IgD-negative memory B cell (primary cell): ENCODE measurements around the gene SPI1. TPM values are rescaled to one million over a fixed set of nuclear protein-coding genes. Genes with fewer than 3 reads are reported as not detected.

Experiments
- H3K27ac Mint-ChIP-seq, 3 donors: one replicate each; pipeline ENCODE4 v1.8.0; 2020 to 2022; ENCODE audit warnings: mild to moderate bottlenecking in 3 of 3, mixed read lengths in 3 of 3, moderate library complexity in 1 of 3
- H3K27me3 Mint-ChIP-seq: one replicate; pipeline ENCODE4 v1.8.0; 2021; ENCODE audit warnings: mixed read lengths
- H3K36me3 Mint-ChIP-seq: one replicate; pipeline ENCODE4 v1.8.0; 2020; ENCODE audit warnings: mild to moderate bottlenecking, mixed read lengths
- H3K4me1 Mint-ChIP-seq, 3 donors: one replicate each; pipeline ENCODE4 v1.8.0; 2020 to 2022; ENCODE audit warnings: mixed read lengths in 3 of 3, mild to moderate bottlenecking in 1 of 3
- H3K4me3 Mint-ChIP-seq, 4 donors: one replicate each; pipeline ENCODE4 v1.8.0; 2020 to 2022; ENCODE audit warnings: mild to moderate bottlenecking in 4 of 4, mixed read lengths in 4 of 4, moderate library complexity in 3 of 4
- H3K9me3 Mint-ChIP-seq, 3 donors: one replicate each; pipeline ENCODE4 v1.8.0; 2020 to 2021; ENCODE audit warnings: mixed read lengths in 3 of 3, mild to moderate bottlenecking in 1 of 3
- polyA plus RNA-seq: library from polyadenylated mRNA; unstranded; fragments of 300-500 nt; fragmentation: Illumina TruSeq; gene quantifications from one replicate; pipeline ENCODE4 v1.2.3, GENCODE V29; 2021

The SPI1 gene
- polyA plus RNA-seq, 1 donor from 2014 or later, result 67.7 TPM

DNA sequence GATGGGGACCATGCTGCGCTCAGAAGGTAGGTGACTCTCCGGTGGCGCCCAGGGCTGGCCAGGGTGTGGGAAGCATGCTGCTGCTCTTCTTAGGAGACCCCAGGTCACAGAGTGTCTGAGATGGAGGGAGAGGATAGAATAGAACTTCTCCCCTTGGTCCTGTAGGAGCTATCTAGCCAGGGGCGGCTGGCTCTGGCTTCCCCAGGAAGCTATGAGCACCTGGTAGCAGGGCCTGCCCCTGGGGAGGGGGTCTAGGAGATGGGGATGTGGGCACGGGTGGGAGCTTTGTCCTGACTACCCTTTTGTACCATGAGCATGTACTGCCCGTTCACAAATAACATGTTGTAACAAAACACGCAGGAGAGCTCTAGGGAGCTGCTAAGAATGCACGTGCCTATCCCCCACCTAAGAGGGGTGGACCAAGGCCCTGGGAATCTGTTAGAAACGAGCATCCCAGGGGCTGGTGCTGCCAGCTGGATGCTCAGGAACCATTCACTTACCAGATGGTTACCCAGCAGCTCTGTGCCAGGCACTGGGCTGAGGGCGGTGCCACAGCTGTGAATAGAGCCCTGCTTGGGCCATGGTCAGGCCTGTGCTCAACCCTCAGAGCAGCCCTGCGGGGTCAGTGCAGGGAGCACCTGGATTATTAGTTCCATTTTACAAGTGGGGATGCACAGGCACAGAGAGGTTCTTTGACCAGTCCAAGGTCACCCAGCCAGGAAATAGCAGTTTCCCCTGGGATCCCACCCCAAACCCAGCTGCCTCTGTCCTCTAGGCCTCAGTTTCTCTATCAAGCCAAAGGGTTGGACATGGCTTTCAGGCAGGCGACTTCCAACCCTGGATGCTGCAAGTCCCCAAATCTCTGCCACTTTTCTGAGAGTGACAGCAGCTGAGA is 32.3 kb upstream of the SPI1 start:
- Mint-ChIP-seq H3K36me3 (no peaks in the 10 kb centered on the region), H3K27ac (peak overlapping the region in 2 of 3 donors; percentile 39 to 40), H3K27me3 (no peaks in the 10 kb centered on the region)

DNA sequence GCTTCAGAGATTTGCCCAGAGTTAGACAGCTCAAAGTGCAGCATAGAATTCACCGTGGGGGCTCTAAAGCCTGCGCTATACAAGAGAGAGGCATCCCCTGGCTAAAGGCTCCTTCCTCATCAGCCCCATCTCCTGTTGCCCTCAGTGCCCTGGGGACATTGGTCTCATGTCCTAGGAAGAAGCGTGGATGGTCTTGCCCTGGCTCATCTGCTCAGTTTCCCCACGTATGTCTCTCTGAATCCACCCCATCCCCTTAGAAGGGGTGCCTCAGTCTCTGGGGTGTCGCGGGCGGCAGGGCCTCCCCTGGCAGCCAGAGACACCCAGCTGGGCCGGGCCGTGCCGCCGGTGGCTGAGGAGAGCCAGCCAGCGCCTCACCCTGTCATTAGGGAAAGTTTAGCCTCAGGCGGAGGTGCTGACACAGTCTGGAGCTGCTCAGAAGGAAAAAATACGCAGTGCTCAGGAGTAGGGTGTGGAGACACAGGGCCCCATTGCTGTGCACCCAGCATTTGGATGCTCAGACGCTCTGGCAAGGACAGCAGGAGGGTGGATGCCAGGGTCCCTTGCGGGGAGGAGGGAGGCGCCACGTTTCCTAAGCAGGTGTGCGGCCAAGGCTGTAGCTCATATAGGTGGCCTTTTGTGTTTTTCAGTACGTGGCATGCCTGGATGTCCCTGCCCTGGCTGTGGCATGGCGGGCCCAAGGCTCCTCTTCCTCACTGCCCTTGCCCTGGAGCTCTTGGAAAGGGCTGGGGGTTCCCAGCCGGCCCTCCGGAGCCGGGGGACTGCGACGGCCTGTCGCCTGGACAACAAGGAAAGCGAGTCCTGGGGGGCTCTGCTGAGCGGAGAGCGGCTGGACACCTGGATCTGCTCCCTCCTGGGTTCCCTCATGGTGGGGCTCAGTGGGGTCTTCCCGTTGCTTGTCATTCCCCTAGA is 31.4 kb upstream of the SPI1 start:
- no peaks in the 10 kb centered on the region for H3K9me3 Mint-ChIP-seq

More for the DNA sequence above, 32.3 kb upstream of the SPI1 start:
- Mint-ChIP-seq H3K4me3 (peak overlapping the region; percentile 9 to 83 (median 27)), H3K9me3 (no peaks in the 10 kb centered on the region), H3K4me1 (peaks cover 13 to 19% (median 15%) of the 10 kb centered on the region in 3 donors)

DNA sequence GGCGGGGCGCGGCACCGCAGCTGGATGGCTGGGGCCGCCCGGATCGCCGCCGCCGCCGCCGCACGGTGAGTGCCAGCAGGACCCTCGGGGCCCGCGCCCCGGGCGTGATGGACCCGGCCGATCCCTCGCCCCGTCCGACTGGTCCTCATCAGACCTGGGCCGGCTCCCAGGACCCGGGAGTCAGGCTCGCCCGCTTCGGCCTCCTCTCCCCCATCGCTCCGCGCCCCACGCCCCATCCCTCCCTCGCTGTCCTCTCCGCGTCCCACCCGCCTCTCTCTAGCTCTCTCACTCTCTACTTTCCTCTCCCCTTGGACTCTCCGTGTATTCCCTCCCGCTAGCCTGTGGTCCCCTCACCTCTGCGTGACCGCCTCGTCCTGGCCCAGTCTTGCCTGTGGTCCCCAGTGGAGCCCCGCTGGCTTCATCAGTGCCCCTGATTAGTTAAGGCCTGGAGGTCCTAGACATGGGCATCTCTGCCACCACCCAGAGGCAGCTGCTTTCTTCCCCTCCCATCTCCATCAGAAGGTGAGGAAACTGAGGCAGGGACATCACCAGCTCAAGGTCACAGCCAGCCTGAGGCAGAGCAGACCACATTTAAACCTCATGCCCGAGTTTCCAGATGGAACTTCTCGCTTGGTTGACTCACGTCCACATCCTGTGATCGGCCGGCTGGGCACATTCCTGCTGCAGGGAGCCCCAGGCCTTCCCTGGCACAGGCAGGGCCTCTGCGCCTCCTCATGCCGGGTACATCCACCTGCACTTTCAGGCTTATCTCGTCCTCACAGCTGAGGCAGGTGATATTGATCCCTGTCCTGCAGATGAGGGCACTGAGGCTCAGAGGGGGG is 30.5 kb upstream of the SPI1 start:
- no peaks in the 10 kb centered on the region for H3K36me3 Mint-ChIP-seq
- no peaks in the 10 kb centered on the region for H3K9me3 Mint-ChIP-seq
- H3K27me3 Mint-ChIP-seq, result no peaks in the 10 kb centered on the region
- H3K4me1 Mint-ChIP-seq, result peaks cover 13 to 21% (median 14%) of the 10 kb centered on the region in 3 donors
- peak overlapping the region; percentile 86 to 95 (median 94) for H3K4me3 Mint-ChIP-seq
- H3K27ac Mint-ChIP-seq, result peak overlapping the region; percentile 55 to 95 (median 81)

More for the DNA sequence above, 31.4 kb upstream of the SPI1 start:
- H3K27ac Mint-ChIP-seq, result peak overlapping the region; percentile 55 to 95 (median 81)
- H3K36me3 Mint-ChIP-seq, result no peaks in the 10 kb centered on the region
- peaks cover 13 to 21% (median 15%) of the 10 kb centered on the region in 3 donors for H3K4me1 Mint-ChIP-seq
- no peaks in the 10 kb centered on the region for H3K27me3 Mint-ChIP-seq
- H3K4me3 Mint-ChIP-seq, result peak overlapping the region; percentile 82 to 94 (median 84)

DNA sequence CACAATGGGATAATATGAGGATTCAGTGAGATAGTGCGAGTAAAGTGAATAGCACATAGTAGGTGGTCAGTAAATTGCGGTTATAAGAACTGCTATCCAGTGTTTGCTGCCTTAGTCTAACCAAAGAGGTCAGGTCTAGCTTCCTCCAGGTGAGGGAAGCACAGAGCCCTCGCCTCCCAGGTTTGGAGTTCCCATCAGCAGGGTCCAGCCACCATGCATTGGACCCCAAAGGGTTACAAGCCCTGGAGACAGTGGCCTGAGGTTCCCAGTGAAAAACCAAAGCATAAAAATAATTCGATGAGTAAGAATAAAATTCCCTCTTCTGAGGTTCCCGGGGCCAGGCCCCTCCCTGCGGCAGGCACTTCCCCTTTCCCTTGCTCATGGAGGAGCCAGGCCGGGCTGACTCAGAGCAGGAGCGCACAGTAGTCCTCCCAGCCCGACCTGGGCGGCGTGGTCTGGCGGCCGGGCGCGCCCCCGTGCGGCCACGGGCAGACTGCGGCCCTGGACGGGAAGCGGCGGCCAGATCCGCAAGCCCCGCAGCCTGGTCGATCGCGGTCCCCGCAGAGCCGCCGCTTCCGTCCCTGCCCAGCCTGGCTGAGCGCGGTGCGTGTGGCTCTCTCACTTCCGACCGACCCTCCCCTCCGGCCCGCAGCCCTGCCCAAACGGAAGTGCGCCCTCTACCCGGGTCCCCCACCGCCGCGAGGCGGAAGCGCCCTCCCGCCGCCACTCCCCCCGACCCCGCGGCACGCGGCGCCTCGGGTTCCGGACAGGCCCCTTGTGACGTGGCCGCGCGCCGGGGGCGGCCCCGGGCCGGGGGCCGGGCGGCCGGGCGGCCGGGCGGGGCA is 29.6 kb upstream of the SPI1 start, which contains the start of gene SLC39A13:
Gene SLC39A13, plus strand, starts transcription at position 845 of the 845 bp plus-strand sequence. CDS start 1,505 bp downstream, outside the sequence.
- Mint-ChIP-seq H3K27me3 (no peaks in the 10 kb centered on the region), H3K4me1 (peaks cover 12 to 21% (median 13%) of the 10 kb centered on the region in 3 donors), H3K36me3 (no peaks in the 10 kb centered on the region), H3K9me3 (no peaks in the 10 kb centered on the region), H3K4me3 (peak within 1 kb of the TSS; percentile 86 to 95 (median 94)), H3K27ac (peak within 1 kb of the TSS; percentile 55 to 95 (median 94))

DNA sequence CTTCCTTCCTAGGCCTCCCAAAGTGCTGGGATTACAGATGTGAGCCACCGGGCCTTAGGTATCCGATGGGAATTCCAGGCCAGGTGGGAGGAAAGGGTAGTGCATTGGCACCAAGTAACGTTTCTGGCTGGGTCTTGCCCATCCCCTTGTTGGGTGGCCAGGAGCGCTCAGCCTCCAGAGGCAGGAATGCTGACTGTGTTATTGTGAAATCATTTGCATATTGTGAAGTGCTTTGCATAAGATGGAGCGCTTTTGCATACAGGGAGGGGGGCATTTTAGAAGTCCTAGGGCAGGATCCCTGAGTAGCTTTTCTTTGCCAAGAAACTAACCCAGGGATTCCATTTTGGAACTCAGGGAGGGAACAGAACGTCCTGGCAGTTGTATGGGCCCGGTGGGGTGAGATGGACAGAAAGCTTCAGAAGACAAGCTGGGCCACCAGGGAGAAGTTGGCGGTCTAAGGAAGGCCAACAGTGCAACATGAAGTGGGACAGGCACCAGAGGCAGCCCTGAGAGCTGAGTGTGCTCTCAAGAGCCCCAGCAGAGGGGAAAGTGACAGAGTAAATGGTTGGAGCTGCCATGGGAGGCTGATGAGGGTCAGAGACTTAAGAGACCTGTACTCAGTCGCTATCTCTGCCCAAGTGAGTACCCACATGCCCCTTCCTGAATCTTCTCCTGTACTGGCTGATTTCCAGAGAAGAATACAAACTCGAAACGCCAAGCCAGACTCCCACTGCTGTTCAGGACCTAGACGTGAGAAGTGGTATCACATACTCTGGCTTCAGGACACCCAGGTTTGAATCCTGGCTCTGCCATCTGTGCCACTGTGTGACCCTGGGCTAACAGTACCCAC is 28.8 kb upstream of the SPI1 start:
- Mint-ChIP-seq H3K4me1 (peaks cover 12 to 23% (median 13%) of the 10 kb centered on the region in 3 donors), H3K27me3 (no peaks in the 10 kb centered on the region), H3K36me3 (no peaks in the 10 kb centered on the region), H3K27ac (peak overlapping the region; percentile 55 to 94 (median 87)), H3K9me3 (no peaks in the 10 kb centered on the region), H3K4me3 (peak overlapping the region; percentile 83 to 95 (median 94))

DNA sequence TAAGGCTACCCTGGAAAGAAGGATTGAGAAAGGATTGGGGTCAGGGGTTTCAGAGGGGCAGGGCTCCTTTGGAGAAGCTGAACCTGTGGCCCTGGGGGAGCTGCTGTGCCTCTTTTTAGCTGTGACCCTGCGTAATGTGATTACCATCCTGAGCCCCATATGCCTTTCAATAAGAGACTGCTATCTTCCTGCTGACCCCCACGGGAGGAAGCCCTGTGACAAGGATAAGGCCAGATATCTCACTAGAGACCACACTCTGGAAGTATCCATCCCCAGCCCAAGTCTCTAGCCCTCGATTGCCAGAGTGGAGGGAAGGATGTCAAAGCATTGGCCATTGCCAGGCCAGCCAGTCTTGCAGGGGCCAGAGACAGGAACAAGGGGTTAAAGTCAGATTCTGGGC is 25.2 kb upstream of the SPI1 start:
- Mint-ChIP-seq H3K27me3 (no peaks in the 10 kb centered on the region), H3K27ac (peak overlapping the region in 1 of 3 donors; percentile 76), H3K9me3 (no peaks in the 10 kb centered on the region), H3K4me1 (peaks cover 30 to 35% (median 33%) of the 10 kb centered on the region in 3 donors), H3K4me3 (peak overlapping the region in 1 of 4 donors; percentile 31), H3K36me3 (no peaks in the 10 kb centered on the region)

- H3K4me3 Mint-ChIP-seq, result no peak overlapping the region
- H3K27ac Mint-ChIP-seq, result peak overlapping the region; percentile 11 to 76 (median 59)
- peaks cover 33 to 38% (median 33%) of the 10 kb centered on the region in 3 donors for H3K4me1 Mint-ChIP-seq
- no peaks in the 10 kb centered on the region for H3K9me3 Mint-ChIP-seq
- no peaks in the 10 kb centered on the region for H3K36me3 Mint-ChIP-seq
- no peaks in the 10 kb centered on the region for H3K27me3 Mint-ChIP-seq
Observed at GRCh38 chr11:47403135-47403534, 24.8 kb upstream of the SPI1 start.

- Mint-ChIP-seq H3K27ac (peak overlapping the region; percentile 48 to 91 (median 80)), H3K9me3 (no peaks in the 10 kb centered on the region), H3K27me3 (no peaks in the 10 kb centered on the region), H3K4me1 (peaks cover 20 to 32% (median 26%) of the 10 kb centered on the region in 3 donors), H3K36me3 (no peaks in the 10 kb centered on the region), H3K4me3 (peak overlapping the region; percentile 83 to 95 (median 86))
Observed at GRCh38 chr11:47400768-47401279, 22.5 kb upstream of the SPI1 start.

DNA sequence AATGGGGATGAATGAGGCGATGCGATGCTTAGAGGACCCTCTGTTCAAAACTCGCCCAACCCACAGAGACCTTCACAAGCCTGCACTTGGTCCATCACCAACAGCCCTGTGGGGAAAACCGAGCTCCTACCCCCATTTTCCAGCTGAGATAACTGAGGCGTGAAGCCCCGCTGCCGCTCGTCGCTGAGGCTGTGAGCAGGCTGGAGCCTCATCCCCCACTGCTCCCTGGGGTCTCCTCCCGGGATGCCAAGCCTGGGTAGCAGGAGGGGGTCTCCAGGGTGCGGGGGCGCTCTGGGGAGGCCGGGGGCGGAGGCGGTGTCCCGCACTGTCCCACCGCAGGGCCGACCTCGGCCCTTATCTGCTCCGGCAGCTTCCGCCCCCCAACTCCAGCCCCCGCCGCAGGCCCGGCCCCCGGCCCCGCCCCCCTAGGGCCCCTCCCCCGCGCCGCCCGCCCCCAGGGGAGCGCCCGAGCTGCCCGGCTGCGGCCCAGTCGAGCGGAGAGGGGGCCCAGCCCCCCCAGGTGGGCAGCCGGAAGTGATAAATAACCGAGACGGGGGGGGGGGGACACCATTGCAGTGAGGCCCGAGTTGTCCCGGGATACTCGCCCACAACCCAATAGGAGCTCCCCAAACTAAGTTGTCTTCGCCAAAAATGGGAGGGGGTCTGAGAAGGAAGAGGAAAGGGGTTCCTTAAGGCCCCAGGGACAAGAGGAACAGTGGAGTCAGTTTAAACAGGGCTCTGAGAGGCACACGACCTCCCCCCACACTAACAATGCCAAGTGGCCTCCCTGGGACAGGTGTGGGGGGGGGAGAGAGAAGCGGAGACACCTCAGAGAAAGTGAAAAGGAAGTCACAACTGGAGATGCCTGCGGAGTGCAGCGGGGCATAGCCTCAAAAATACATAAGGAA is 21.8 kb upstream of the SPI1 start:
- Mint-ChIP-seq H3K9me3 (no peaks in the 10 kb centered on the region), H3K27me3 (no peaks in the 10 kb centered on the region), H3K27ac (peak overlapping the region; percentile 91 to 96 (median 91)), H3K4me1 (peaks cover 25 to 38% (median 31%) of the 10 kb centered on the region in 3 donors), H3K36me3 (no peaks in the 10 kb centered on the region), H3K4me3 (peak overlapping the region; percentile 83 to 96 (median 88))

GRCh38 chr11:47398551-47398950 is 20.2 kb upstream of the SPI1 start:
- peak overlapping the region in 2 of 3 donors; percentile 34 to 53 for H3K27ac Mint-ChIP-seq
- no peaks in the 10 kb centered on the region for H3K36me3 Mint-ChIP-seq
- no peaks in the 10 kb centered on the region for H3K9me3 Mint-ChIP-seq
- peaks cover 31 to 45% (median 37%) of the 10 kb centered on the region in 3 donors for H3K4me1 Mint-ChIP-seq
- H3K27me3 Mint-ChIP-seq, result no peaks in the 10 kb centered on the region
- peak overlapping the region; percentile 34 to 96 (median 72) for H3K4me3 Mint-ChIP-seq

- H3K4me3 Mint-ChIP-seq, result peak overlapping the region in 1 of 4 donors; percentile 34
- peaks cover 31 to 47% (median 39%) of the 10 kb centered on the region in 3 donors for H3K4me1 Mint-ChIP-seq
- no peaks in the 10 kb centered on the region for H3K9me3 Mint-ChIP-seq
- H3K27ac Mint-ChIP-seq, result peak overlapping the region in 1 of 3 donors; percentile 34
- no peaks in the 10 kb centered on the region for H3K27me3 Mint-ChIP-seq
- H3K36me3 Mint-ChIP-seq, result no peaks in the 10 kb centered on the region
Observed at GRCh38 chr11:47398011-47398410, 19.7 kb upstream of the SPI1 start.

DNA sequence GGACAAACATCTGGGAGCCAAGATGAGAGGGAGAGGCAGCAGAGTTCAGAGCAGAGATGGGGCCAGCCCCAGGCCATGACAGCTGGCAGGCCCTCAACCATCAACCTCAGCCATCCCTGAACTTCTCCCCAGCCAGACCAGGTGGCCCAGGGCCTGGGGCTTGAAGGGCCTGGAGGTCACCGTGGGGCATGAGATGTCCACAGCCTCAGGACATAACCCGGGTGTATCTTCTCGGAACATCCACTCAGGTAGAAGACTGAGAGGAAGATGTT is 17.6 kb upstream of the SPI1 start:
- H3K27ac Mint-ChIP-seq, result peak overlapping the region in 2 of 3 donors; percentile 71 to 96
- H3K36me3 Mint-ChIP-seq, result no peaks in the 10 kb centered on the region
- H3K9me3 Mint-ChIP-seq, result no peaks in the 10 kb centered on the region
- H3K4me1 Mint-ChIP-seq, result peaks cover 22 to 46% (median 36%) of the 10 kb centered on the region in 3 donors
- H3K27me3 Mint-ChIP-seq, result no peaks in the 10 kb centered on the region
- H3K4me3 Mint-ChIP-seq, result peak overlapping the region in 1 of 4 donors; percentile 80
